GM19455 (cell line): ENCODE results near the gene ELAVL2.

ENCODE experiments used
- ATAC-seq: cut with Tn5 transposase; IDR thresholded peaks from one replicate; pipeline ENCODE4 v1.9.1; 2021; ENCODE audit not compliant: unreplicated experiment

Gene ELAVL2

GRCh38 chr9:23821375-23822181 is 4.5 kb downstream of the ELAVL2 start:
- no peak for ATAC-seq

GRCh38 chr9:23820451-23821374 is 5.3 kb downstream of the ELAVL2 start:
- ATAC-seq: no peak

GRCh38 chr9:23819403-23819802 is 6.6 kb downstream of the ELAVL2 start:
- ATAC-seq: no peak

- no peak for ATAC-seq
Measured at GRCh38 chr9:23814243-23814642, 11.8 kb downstream of the ELAVL2 start.

- no peak for ATAC-seq
Measured at GRCh38 chr9:23812673-23813072, 13.4 kb downstream of the ELAVL2 start.

GRCh38 chr9:23811633-23812032 is 14.4 kb downstream of the ELAVL2 start:
- no peak for ATAC-seq

GRCh38 chr9:23803216-23803615 is 22.8 kb downstream of the ELAVL2 start:
- no peak for ATAC-seq

- ATAC-seq: no peak
Measured at GRCh38 chr9:23801523-23801922, 24.5 kb downstream of the ELAVL2 start.

GRCh38 chr9:23799521-23799920 is 26.5 kb downstream of the ELAVL2 start:
- ATAC-seq: no peak

GRCh38 chr9:23798325-23798724 is 27.7 kb downstream of the ELAVL2 start:
- ATAC-seq: no peak

GRCh38 chr9:23796209-23796608 is 29.8 kb downstream of the ELAVL2 start:
- ATAC-seq: no peak

- ATAC-seq: no peak
Measured at GRCh38 chr9:23790351-23791260, 35.4 kb downstream of the ELAVL2 start.

- ATAC-seq: no peak
Measured at GRCh38 chr9:23789529-23790254, 36.3 kb downstream of the ELAVL2 start.

GRCh38 chr9:23784962-23785361 is 41.1 kb downstream of the ELAVL2 start:
- ATAC-seq: no peak

GRCh38 chr9:23783509-23783908 is 42.5 kb downstream of the ELAVL2 start:
- no peak for ATAC-seq

GRCh38 chr9:23779220-23779619 is 46.8 kb downstream of the ELAVL2 start:
- ATAC-seq: no peak

GRCh38 chr9:23777328-23777727 is 48.7 kb downstream of the ELAVL2 start:
- no peak for ATAC-seq

- no peak for ATAC-seq
Measured at GRCh38 chr9:23775549-23775948, 50.5 kb downstream of the ELAVL2 start.

GRCh38 chr9:23774266-23774665 is 51.8 kb downstream of the ELAVL2 start:
- ATAC-seq: no peak

GRCh38 chr9:23772385-23772783 is 53.7 kb downstream of the ELAVL2 start:
- no peak for ATAC-seq
